Hepatic stellate cell (primary cell): Measurements from ENCODE around the gene TMEM150C.

Experiments
- DNase-seq: peaks from one replicate; pipeline ENCODE4 v3.0.0; 2011; ENCODE audit warnings: low spot score

Gene TMEM150C

DNA sequence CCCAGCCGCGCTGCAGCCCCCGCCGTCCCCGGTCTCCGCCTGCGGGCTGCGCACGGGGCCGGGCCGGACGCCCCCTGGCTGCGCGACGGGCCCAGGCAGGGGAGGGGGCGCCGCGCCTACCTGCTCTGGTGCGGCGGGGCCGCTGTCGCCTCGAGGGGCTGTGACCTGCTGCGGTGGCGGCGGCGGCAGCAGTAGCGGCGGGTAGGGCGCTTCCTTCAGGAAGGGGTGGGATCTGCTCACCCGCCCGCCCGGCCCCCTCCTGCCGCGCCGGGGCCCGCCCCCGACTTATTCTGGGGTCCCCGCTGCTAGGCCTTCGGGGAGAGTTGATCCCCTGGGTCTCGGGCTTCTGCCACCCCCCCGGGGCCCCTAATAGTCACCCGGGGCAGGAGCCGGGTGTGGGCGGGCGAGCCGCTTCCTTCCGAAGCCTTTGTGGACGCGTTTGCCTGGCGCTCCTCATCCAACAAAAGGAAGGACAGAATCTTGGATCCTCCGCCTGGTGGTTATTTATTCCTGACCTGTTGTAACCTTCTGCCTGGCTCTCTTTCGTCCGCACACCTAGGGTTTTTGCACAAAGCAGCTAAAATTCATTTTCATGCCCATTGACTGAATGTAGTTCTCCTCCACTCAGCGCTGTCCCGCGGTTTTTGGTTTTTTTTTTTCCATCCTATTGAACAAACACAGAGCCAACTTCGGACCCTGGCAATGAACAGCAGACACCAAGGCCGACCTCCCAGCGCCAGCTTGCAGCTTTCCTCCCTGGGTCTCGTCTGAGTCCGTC, at the start of gene TMEM150C:
TSS of gene TMEM150C (minus strand) at position 203 of the 778 bp plus-strand sequence. CDS start 57,331 bp downstream, outside the sequence.
- peak; percentile 11 for DNase-seq

DNA sequence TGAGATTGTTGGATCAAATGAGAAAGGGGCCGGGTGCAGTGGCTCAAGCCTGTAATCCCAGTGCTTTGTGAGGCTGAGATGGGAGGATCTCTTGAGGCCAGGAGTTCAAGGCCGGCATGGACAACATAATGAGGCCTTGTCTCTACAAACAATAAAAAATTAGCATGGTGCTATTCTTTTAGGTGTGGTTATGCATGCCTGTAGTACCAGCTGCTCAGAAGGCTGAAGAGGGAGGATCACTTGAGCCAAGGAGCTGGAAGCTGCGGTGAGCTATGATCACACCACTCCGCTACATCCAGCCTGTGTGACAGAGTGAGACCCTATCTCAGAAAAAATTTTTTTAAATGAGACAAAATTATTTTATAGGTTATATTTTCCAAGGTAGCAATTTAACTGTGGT, 49.7 kb upstream of the TMEM150C start:
- no peak for DNase-seq

DNA sequence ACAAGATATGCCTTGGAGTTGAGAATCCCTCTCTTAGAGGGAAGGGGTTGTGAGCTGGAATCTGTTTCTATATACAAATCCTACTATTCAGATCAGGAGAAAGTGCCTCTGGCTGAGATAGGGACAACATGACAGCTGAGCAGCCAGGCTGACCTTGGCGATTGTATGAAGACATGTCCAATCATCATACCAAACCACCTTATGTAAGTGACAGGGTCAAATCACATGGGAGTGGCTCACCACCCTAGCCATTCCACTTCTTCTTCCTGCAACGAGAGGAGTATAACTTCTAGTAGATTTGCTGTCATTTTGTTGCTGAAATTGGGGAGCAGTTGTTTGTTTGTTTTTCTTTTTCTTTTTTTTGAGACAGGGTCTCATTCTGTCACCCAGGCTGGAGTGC, 48.3 kb upstream of the TMEM150C start:
- no peak for DNase-seq

DNA sequence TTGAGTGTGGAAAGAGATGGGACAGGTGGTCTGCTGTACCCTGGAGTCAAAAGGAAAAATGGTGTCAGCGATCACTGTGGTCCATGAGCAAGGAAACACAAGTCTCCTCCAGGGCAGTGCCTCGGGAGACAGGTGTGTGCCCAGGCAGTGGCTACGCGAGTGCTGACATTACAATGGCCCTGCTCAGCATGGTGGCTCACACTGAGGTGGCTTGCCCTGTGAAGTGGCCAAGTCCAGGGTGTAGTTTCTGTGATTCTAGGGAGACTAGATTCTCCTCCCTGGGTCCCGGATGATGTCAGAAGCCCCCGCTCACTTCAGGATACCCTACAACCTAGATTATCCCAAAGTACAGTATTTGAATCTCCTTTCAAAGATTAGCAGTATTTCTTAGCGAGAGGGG, 44.8 kb upstream of the TMEM150C start:
- DNase-seq, result no peak

DNA sequence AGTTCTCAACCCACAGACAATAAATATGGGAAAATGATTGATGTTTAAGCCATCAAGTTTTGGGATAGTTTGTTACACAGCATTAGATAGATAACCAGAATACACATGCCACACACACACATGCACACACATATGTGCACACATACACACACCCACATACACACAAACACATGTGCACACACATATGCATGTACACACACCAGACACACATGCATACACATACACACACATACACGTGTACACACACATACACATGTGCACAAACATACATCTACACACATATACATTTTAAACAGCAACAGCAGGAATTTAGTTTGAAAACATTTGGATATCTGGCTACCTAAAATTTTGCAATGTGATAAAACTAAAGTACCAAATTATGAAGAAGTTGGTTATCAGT, 42.7 kb upstream of the TMEM150C start:
- DNase-seq, result no peak

DNA sequence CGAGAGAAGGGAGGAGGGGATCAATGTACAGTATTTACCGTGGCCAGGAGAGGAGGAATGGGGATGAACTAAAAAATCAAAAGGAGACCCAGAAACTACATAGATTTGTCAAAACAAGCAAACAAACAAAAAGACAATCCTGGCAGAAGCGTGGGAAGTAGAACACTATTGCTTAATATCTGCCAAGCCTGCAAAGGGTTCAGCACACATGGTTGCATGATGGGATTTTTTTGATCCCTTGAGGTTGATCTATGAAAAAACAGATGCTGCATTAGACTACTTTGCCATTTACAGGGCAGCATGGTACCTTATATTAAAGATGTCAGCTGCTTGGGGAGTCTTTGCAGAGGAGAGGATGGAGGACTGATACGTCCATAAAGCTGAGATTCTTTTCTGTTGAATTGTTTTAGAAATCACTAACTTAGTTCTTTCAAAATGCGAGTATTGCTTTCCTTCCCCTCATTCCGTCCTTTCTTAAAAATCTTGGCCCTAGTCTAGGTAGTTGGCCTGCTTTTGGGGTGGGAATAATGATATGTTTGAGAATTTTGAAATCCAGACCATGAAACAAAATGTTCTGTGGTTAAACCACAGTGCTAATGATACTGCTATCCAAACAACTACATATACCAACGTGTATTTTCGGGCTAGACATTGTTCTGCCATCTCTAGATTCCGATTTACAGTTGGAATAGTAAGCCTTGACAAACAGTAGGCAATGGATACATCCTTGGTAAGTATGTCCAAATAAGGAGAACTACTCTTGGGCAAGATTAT, 39.6 kb upstream of the TMEM150C start:
- no peak for DNase-seq

DNA sequence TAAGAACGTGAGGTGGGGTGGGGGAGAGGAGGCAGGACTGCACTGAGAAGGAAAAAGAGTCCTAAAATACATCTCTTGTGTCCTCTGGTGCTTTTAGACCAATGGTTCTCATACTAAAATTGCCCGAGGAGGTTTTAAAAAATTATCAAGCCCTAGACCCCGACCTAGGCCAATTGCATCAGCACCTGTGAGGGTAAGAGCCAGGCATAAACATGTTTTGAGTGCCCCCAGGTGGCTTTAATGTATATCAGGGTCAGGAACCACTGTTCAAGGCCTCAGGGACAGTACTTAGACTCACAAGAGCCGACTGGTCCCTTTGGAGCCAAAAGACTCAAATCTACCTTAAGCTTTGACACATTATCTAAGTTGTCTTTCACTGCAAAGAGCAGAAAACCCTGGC, 37.5 kb upstream of the TMEM150C start:
- no peak for DNase-seq

DNA sequence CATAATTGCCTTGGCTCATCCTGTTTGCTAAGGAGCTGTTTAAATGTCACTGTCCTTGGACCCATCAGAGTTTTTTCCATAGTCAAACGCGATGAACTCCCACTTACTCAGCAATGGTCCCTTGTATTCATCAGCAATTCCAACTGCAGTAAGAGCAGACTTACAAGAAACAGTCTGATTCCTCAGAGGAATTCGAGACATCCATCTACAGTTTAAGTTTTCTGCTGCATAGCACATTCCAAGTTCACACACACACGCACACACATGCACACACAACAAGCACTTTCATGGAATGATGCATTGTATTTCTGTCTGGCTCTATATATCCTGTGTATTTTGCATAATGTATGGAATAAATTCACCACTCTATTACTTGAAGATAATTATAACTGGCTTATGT, 32.7 kb upstream of the TMEM150C start:
- no peak for DNase-seq

DNA sequence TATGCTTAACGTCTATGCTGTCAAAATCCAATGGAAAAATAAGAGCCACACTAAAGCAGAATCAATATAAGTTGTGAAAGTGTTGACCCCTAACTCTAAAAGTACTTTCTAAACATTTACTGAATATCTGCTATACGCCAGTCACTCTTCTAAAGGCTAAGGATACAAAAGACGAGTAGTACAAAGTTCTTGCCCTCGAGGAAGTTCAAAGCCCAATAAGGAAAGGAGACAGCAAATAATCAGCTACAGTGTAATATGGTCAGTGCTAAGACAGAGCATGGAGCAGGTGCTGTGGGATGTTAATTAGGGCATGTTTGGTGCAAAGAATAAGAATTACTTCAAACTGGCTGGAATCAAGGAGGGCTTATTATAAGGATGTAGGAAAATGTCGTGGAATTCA, 31.6 kb upstream of the TMEM150C start:
- DNase-seq, result no peak

DNA sequence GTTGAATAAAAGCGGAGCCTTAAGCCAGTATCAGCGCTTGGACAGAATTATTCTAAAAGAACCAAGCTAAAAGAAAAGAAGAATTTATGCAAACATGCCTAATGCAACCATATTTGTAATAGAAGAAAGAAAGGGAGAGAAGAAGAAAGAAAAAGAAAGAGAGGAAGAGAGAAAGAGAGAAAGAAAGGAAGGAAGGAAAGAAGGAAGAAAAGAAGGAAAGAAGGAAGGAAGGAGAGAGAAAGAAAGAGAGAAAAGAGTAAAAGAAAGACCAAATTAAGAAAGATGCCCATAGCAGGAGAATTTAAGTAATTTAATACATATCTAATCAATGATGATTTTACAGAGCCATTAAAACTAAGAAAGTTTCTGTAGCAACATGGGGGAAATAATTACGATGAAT, 30.9 kb upstream of the TMEM150C start:
- DNase-seq, result no peak

DNA sequence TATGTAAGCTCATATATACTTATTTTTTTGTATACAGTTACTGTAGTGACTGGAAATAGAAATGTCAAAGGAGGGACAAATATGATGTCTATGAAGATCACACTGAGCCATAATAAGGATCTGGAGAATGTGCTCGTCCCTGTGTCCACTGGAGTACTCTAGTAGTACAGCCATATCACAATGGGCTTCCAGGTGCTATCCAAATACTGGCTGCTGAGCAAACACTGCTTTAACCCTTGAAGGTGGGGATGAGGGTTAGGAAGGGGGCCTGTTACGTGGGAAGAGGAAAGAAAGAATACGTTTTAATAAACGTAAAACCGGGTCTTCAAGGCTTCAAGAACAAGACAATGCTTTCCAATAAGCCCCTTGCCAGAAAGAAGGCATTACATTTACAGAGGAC, 29.8 kb upstream of the TMEM150C start:
- no peak for DNase-seq

DNA sequence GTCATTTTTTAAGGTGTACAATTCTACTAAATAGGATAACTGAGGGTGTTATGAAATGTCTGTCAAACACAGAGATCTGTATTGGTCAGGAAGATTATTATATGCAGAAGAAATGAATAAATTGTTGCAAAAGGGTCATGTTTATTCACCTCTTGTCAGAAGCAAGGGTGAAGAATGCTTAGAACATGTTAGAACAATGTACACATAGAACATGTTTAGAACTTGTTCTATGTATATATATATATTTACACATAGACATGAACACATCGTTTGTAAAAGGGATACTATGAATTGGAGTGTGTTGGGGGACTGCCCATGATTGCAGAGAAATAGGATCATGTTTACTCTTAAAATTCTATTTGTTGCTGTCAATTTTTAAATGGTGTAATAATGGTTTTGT, 28.0 kb upstream of the TMEM150C start:
- DNase-seq, result no peak

DNA sequence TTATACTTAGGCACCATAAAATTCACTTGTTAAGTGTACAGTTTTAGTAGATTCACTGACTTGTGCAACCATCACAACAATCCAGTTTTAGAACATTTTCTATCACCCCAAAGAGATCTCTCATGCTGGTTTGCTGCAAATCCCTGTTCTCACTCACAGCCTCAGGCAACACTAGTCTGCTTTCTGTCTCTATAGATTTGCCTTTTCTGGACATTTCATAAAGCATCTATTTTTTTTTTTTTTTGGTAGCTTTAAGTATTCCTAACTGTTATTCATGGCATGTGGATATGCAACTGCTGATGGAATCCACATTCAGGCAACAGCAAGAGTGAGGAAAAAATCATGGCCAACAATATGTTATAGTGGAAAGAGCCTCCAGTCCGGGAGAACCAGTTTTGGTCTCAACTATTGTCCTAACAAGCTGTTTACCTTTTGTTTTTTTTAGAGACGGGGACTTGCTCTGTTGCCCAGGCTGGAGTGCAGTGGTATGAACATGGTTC, 27.0 kb upstream of the TMEM150C start:
- DNase-seq, result no peak

DNA sequence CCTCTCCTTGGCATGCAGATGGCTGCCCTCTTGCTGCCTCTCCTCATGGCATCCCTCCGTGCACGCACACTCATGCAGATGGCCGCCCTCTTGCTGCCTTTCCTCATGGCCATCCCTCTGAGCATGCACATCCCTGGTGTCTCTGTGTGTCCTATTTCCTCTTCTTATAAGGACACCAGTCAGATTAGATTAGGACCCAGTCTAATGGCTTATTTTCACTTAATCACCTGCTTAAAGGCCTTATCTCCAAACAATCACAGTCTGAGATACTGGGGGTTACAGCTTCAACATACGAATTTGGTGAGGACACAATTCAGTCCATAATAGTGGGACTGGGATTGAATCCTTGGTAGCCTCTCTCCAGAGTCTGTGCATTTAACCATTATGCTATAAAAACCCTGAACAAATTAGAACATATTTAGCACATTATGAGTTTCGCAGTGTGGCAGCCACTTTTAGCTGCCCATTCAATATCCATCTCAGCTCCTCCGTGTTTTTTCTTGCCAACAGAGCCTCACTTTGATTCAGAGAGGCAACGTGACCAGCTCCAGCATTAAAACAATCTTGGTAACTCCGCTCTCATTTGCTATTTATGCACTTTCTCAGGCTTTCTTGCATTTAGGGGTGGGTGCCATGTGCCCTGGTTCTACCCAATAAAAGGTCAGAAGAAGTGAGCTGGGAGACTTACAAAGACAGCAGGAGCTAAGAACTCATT, 26.2 kb upstream of the TMEM150C start:
- no peak for DNase-seq

DNA sequence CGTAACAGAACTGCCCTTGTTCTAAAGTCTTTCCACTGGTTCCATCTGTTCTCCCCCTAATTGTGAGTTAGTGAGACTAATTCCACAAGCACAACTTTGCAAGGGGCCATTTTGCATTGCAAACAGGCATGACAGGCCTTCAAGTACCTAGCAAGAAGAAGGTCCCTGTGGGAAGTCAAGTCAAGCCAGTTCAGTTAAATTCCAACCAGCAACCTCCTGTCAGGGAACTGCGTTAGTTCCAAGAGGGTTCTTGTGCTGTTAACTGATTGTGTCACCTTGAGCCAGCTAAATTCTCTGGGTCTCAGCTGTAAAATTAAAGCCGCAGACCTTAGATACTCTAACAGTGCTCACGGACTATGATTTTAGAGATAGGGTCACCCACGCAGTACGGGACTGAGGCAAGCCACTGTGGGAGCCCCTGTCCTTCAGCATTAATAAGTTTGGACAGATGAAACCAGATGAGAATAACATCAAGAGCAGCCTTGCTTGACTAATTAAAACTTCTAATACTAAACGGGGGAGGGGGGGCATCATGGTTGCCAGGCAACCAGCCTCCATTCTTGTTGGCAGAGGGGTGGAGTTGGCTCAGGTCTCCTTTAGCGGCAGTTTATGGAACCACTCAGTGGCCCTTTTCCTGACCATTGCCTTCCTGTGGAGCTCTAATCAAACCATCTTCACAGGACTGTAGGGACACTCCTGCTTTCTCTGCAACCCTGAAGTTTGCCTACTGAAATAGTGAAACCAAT, 24.1 kb upstream of the TMEM150C start:
- no peak for DNase-seq

DNA sequence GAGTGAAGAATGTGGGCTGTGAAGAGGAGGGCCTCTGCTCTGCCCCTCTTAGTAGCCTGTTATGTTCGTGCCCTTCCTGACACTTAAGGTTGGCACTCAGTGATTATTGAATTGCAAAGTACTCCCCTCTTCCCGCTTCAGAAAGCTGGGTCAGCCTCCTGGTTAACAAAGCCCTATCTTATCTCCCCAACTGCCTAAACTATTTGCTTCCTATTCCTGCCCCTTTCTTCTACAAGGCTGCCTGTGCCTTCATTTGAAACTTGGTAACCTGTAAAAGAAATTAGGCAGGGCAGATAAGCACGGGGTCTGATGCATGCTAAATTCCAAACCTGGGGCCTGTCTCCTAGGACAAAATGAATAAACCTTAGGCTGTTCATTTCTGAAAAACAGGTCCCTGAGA, 23.1 kb upstream of the TMEM150C start:
- no peak for DNase-seq

DNA sequence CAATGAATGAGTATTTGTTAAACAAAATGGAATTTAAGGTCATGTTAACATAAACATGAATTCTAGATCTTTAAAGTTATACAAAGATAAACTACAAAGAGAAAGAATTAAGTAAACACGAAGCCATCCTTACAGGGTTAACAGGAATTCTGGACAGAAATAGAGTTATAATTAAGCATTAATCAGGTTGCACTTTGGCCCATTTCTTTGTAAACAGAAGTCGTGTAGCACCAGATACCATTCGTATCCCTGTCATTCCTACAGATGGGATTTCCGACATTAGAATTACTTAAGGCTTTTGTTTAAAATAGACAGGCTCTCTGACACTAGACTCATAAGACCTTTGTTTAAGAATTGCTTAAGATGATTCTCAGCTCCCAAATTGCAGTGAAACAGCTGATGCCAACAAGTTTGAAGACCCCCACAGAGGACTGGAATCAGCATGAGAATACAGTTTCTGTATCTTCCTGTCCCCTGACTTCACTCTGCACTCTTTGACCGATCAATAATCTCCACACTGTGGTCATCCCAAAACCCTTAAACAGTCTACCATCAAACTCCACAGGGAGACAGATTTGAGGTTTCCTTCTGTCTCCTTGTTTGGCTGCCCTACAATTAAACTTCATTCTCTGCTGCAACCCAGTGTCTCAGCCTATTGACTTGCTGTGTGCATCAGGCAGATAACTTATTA, 22.3 kb upstream of the TMEM150C start:
- no peak for DNase-seq

DNA sequence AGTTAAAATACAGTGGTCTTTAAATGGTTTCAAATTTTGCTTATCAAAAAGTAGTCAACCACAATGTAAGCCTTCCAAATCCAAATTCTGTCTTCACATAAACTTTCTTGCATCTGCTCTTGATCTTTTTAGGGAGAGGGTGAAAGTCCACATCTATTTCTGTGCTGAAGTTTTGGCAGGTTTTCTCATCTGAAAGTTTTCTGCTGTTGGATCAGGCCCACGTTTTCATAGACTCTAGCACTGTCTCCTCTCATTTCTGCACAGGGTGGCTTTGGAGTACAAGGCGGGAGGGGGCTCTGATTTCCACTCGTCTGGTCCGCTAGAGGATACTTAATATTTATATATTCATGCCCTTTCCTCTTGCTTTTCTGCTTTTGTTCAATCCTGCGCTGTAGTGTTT, 18.1 kb upstream of the TMEM150C start:
- no peak for DNase-seq

DNA sequence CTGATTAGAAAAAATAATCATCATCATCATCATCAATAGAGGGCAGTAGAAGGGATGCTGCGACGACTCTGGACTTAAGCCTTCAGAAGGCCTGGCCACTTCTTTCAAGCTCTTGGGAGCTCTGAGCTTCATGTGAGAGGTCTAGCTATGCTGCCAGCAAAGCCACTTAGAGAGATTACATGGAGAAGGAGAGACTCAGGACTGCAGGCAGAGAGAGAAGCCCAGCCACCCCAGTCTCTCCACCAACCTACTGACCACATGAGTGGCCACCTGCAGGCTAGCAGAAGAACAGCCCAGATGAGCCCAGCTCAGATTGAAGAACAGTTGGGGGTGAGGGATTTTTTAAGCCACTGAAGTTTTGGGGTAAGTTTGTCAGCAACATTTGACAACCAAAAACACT, 17.1 kb upstream of the TMEM150C start:
- no peak for DNase-seq

DNA sequence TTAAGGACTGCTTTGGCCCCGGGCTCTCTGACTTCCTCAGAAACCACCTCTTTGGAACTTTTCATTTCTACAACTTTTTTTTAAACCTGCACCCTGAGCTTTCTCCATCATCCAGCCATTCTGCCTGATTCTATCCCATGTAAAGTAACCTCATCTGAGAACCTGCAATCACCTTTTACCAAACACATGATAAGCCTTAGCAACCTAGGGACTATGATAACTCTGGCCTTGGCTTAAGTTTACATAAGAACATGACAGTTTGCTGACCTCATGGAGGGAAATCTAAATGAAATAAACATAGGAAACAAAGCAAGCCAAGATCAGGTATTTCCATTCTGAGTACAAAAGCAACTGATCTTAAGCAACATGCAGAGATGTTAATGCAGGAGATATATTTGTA, 15.7 kb upstream of the TMEM150C start:
- DNase-seq, result no peak

DNA sequence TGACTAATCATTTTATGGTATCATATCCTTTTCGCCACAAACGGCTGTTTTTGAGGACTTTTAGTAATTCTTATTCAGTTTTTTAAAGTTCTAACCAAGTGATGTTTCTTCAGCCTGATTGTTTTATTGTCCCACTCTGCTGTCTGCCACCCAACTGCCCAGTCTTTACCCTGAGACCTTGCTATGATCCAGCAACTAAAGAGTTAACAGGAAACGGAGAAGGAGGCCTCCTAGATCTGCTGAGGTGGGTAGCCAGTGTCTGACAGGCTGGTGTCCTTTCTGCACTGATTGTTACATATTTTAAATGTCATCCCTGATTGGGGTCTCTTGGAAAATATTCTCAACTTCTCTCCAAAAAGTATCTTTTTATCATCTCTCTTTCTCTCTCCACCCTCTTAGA, 7.9 kb upstream of the TMEM150C start:
- no peak for DNase-seq
